Prostate gland (tissue), 2 donors: ENCODE data around the gene SCG2. TPM values are rescaled to one million over a fixed set of nuclear protein-coding genes. Genes with fewer than 3 reads are reported as not detected.
"Not testable (repeated sequence)": the region's sequence is repeated elsewhere in the genome, so short reads cannot be mapped to it uniquely, and the experiment has no call there.

Experiments used
- DNase-seq: peaks from one replicate; pipeline ENCODE4 v3.0.0-alpha.2; 2019; ENCODE audit warnings: low spot score
- H3K27ac ChIP-seq, 2 donors: fragments of 200-600 bp; sonication (generic); 2 replicates each; pipeline ENCODE4 v1.5.1; 2017 to 2019
- H3K27me3 ChIP-seq: fragments of 200-600 bp; sonication (generic); replicated peaks from 2 replicates; pipeline ENCODE4 v1.5.1; 2019; ENCODE audit not compliant: insufficient read depth
- H3K36me3 ChIP-seq, 2 donors: fragments of 200-600 bp; sonication (generic); 1 replicate in 1 of 2; 2 replicates in 1 of 2; pipeline versions ENCODE4 v1.5.1 to v1.8.1; 2017 to 2019
- H3K4me1 ChIP-seq: fragments of 200-600 bp; sonication (generic); replicated peaks from 2 replicates; pipeline ENCODE4 v1.5.1; 2019
- H3K4me3 ChIP-seq, 2 donors: fragments of 200-600 bp; sonication (generic); 2 replicates each; pipeline ENCODE4 v1.5.1; 2017 to 2019
- H3K9me3 ChIP-seq: fragments of 200-600 bp; sonication (generic); 2 replicates; pipeline ENCODE4 v1.5.1; 2017
- CTCF ChIP-seq, 4 experiments: fragments of 200-600 bp in 2 of 4; fragments of 450-650 bp in 2 of 4; sonication (generic) in 2 of 4; IDR thresholded peaks; 1 replicate in 3 of 4; 2 replicates in 1 of 4; pipeline ENCODE4 v1.5.1; 2016 to 2019; ENCODE audit warnings: antibody characterized with exemption in 4 of 4, mild to moderate bottlenecking in 2 of 4, moderate library complexity in 2 of 4
- POLR2A ChIP-seq: fragments of 450-650 bp; IDR thresholded peaks from one replicate; pipeline ENCODE4 v1.6.1; 2016; ENCODE audit warnings: antibody characterized with exemption, mild to moderate bottlenecking
- POLR2AphosphoS5 ChIP-seq: sonication (generic); formaldehyde crosslinking; IDR thresholded peaks from one replicate; pipeline ENCODE4 v1.6.1; 2017; ENCODE audit warnings: antibody characterized with exemption
- WGBS: methylation state at CpG from one replicate; pipeline ENCODE4 v1.1.5; 2018; 5-methylcytosine and 5-hydroxymethylcytosine counted together
- intact Hi-C: fragments of 100-400 bp; cut with DNase I; formaldehyde crosslinking; loops from one replicate; pipeline ENCODE4 v1.14.2; 2022
- total RNA-seq, 2 donors: library from RNA; depleted of rRNA; stranded (reverse); fragments of >200 nt; gene quantifications; one replicate each; pipeline ENCODE4 v1.1.0, GENCODE V29; 2016

SCG2 gene
- total RNA-seq, 2 donors from 2014 or later = 1.0 to 5.4 TPM

GRCh38 chr2:223596208-223596607 is 6.0 kb downstream of the SCG2 start:
- no peaks in the 10 kb centered on the region for H3K27me3 ChIP-seq
- no peaks in the 10 kb centered on the region for H3K36me3 ChIP-seq
- no peak for DNase-seq
- H3K27ac ChIP-seq = no peak overlapping the region
- 95% methylated on average over 1 of the region's 1 CpG for WGBS
- no peak overlapping the region for H3K4me3 ChIP-seq
- intact Hi-C loops = no loop called here
- no peaks in the 10 kb centered on the region for H3K4me1 ChIP-seq
- H3K9me3 ChIP-seq = no peaks in the 10 kb centered on the region
- no peak for TF ChIP-seq CTCF (IDR thresholded peaks at IDR 0.05)
- TF ChIP-seq POLR2A = no peak
- no peak for TF ChIP-seq POLR2AphosphoS5

GRCh38 chr2:223594831-223595230 is 7.3 kb downstream of the SCG2 start:
- no peak for TF ChIP-seq CTCF (IDR thresholded peaks at IDR 0.05)
- TF ChIP-seq POLR2AphosphoS5 = no peak
- TF ChIP-seq POLR2A = no peak

GRCh38 chr2:223594259-223594658 is 7.9 kb downstream of the SCG2 start:
- TF ChIP-seq POLR2AphosphoS5 (no peak), POLR2A (no peak), CTCF (IDR thresholded peaks at IDR 0.05) (no peak)

More at GRCh38 chr2:223594831-223595230, 7.3 kb downstream of the SCG2 start:
- H3K9me3 ChIP-seq = no peaks in the 10 kb centered on the region
- H3K27ac ChIP-seq = no peak overlapping the region
- DNase-seq = no peak
- intact Hi-C loops = no loop called here
- no peaks in the 10 kb centered on the region for H3K4me1 ChIP-seq
- H3K4me3 ChIP-seq = no peak overlapping the region
- H3K27me3 ChIP-seq = no peaks in the 10 kb centered on the region
- H3K36me3 ChIP-seq = no peaks in the 10 kb centered on the region
- WGBS = 41% methylated on average over 4 of the region's 4 CpGs

GRCh38 chr2:223592689-223593088 is 9.5 kb downstream of the SCG2 start:
- H3K4me1 ChIP-seq, H3K4me3 ChIP-seq, H3K9me3 ChIP-seq, H3K27me3 ChIP-seq, intact Hi-C loops, DNase-seq, H3K27ac ChIP-seq, H3K36me3 ChIP-seq: not testable (repeated sequence)
- WGBS = 88% methylated on average over 1 of the region's 1 CpG

More at GRCh38 chr2:223594259-223594658, 7.9 kb downstream of the SCG2 start:
- Histone ChIP-seq H3K27ac (no peak overlapping the region), H3K4me1 (no peaks in the 10 kb centered on the region), H3K36me3 (no peaks in the 10 kb centered on the region), H3K9me3 (no peaks in the 10 kb centered on the region), H3K4me3 (no peak overlapping the region), H3K27me3 (no peaks in the 10 kb centered on the region)
- WGBS = 51% methylated on average over 2 of the region's 2 CpGs
- no peak for DNase-seq
- intact Hi-C loops = no loop called here

GRCh38 chr2:223591596-223591995 is 10.6 kb downstream of the SCG2 start:
- DNase-seq = no peak
- H3K36me3 ChIP-seq = no peaks in the 10 kb centered on the region
- TF ChIP-seq POLR2AphosphoS5 (no peak), CTCF (IDR thresholded peaks at IDR 0.05) (no peak), POLR2A (no peak)
- H3K27me3 ChIP-seq = no peaks in the 10 kb centered on the region
- WGBS = 95% methylated on average over 1 of the region's 1 CpG
- no peak overlapping the region for H3K4me3 ChIP-seq
- intact Hi-C loops = no loop called here
- H3K27ac ChIP-seq = no peak overlapping the region
- no peaks in the 10 kb centered on the region for H3K4me1 ChIP-seq
- H3K9me3 ChIP-seq = no peaks in the 10 kb centered on the region
